Dermis blood vessel endothelial cell (primary cell): ENCODE measurements around the gene OSTM1. TPM values are rescaled to one million over a fixed set of nuclear protein-coding genes. Genes with fewer than 3 reads are reported as not detected.

Source experiments
- DNase-seq: peaks from one replicate; pipeline ENCODE4 v3.0.0; 2010
- total RNA-seq: library from RNA; depleted of rRNA; stranded (reverse); fragments of >200 nt; gene quantifications from 2 replicates; pipeline ENCODE4 v1.2.3, GENCODE V29; 2014

The OSTM1 gene
- total RNA-seq = 31.1 and 37.1 TPM in 2 replicates

- peak; percentile 92 for DNase-seq
These were observed at the start of gene OSTM1 for GRCh38 chr6:108074359-108075144. OSTM1 (minus strand) TSS chr6:108074741; CDS start chr6:108074651, 90 bp downstream.

GRCh38 chr6:108123946-108124345 lies 49.4 kb upstream of the OSTM1 start:
- no peak for DNase-seq

GRCh38 chr6:108123481-108123929 lies 49.0 kb upstream of the OSTM1 start:
- no peak for DNase-seq

GRCh38 chr6:108121612-108122011 lies 47.1 kb upstream of the OSTM1 start:
- no peak for DNase-seq

GRCh38 chr6:108120311-108120710 lies 45.8 kb upstream of the OSTM1 start:
- DNase-seq = no peak

- DNase-seq = no peak
These were observed 45.2 kb upstream of the OSTM1 start for GRCh38 chr6:108119769-108120141.

GRCh38 chr6:108118810-108119768 lies 44.5 kb upstream of the OSTM1 start:
- DNase-seq = peak; percentile 15

GRCh38 chr6:108118359-108118724 lies 43.8 kb upstream of the OSTM1 start:
- no peak for DNase-seq

GRCh38 chr6:108117427-108118358 lies 43.2 kb upstream of the OSTM1 start:
- peak; percentile 33 for DNase-seq

- no peak for DNase-seq
These were observed 42.2 kb upstream of the OSTM1 start for GRCh38 chr6:108116546-108117426.

GRCh38 chr6:108115598-108116058 lies 41.1 kb upstream of the OSTM1 start:
- peak; percentile 69 for DNase-seq

GRCh38 chr6:108114841-108115597 lies 40.5 kb upstream of the OSTM1 start:
- DNase-seq = peak; percentile 82

- peak; percentile 71 for DNase-seq
These were observed 39.3 kb upstream of the OSTM1 start for GRCh38 chr6:108113557-108114519.

GRCh38 chr6:108108374-108108773 lies 33.8 kb upstream of the OSTM1 start:
- no peak for DNase-seq

GRCh38 chr6:108107102-108107501 lies 32.6 kb upstream of the OSTM1 start:
- DNase-seq = no peak

GRCh38 chr6:108106694-108107093 lies 32.2 kb upstream of the OSTM1 start:
- DNase-seq = no peak

- no peak for DNase-seq
These were observed 31.7 kb upstream of the OSTM1 start for GRCh38 chr6:108106261-108106660.

- no peak for DNase-seq
These were observed 31.0 kb upstream of the OSTM1 start for GRCh38 chr6:108105571-108105970.

- DNase-seq = no peak
These were observed 28.4 kb upstream of the OSTM1 start for GRCh38 chr6:108102965-108103364.
